Measurements from ENCODE around the gene PKP3.
"Not testable (repeated sequence)": the region's sequence is repeated elsewhere in the genome, so short reads cannot be mapped to it uniquely, and the experiment has no call there.

Gene PKP3

GRCh38 chr11:363443-363805 lies 30.6 kb upstream of the PKP3 start:
- DNase-seq, result not testable (repeated sequence)

GRCh38 chr11:363948-364761 lies 29.9 kb upstream of the PKP3 start:
- DNase-seq, result no peak

GRCh38 chr11:364991-365725 lies 28.9 kb upstream of the PKP3 start:
- DNase-seq, result no peak

- DNase-seq, result no peak
Measured at GRCh38 chr11:365831-366230, 28.2 kb upstream of the PKP3 start.

GRCh38 chr11:367956-368413 lies 26.0 kb upstream of the PKP3 start:
- DNase-seq, result no peak

- DNase-seq, result peak in 2 of 56 donors; percentile 46 to 56
Measured at GRCh38 chr11:368414-369335, 25.3 kb upstream of the PKP3 start.

GRCh38 chr11:369336-370018 lies 24.5 kb upstream of the PKP3 start, which contains the start of gene B4GALNT4:
B4GALNT4 (plus strand) TSS chr11:369499; CDS start chr11:369804, 305 bp downstream.
- DNase-seq, result peak in 36 of 56 donors; percentile 25 to 83 (median 49)

GRCh38 chr11:370070-370941 lies 23.7 kb upstream of the PKP3 start:
- DNase-seq, result peak in 4 of 56 donors; percentile 31 to 38 (median 35)

GRCh38 chr11:371051-371450 lies 23.0 kb upstream of the PKP3 start:
- DNase-seq, result no peak

- DNase-seq, result no peak
Measured at GRCh38 chr11:371716-372590, 22.1 kb upstream of the PKP3 start.

- DNase-seq, result no peak
Measured at GRCh38 chr11:372809-373715, 20.9 kb upstream of the PKP3 start.

- DNase-seq, result peak in 36 of 56 donors; percentile 20 to 82 (median 54)
Measured at GRCh38 chr11:373716-374551, 20.1 kb upstream of the PKP3 start.

- DNase-seq, result no peak
Measured at GRCh38 chr11:375065-376025, 18.7 kb upstream of the PKP3 start.

GRCh38 chr11:376531-377173 lies 17.4 kb upstream of the PKP3 start:
- no peak for DNase-seq
